ACC112 (cell line): Measurements from ENCODE around the gene MEI4.

ENCODE experiments used
- H2AFZ ChIP-seq: fragments of 200-600 bp; sonication (generic); one replicate; pipeline ENCODE4 v1.6.0; 2017; ENCODE audit warnings: antibody characterized with exemption, low read length; ENCODE audit not compliant: unreplicated experiment
- H3K27ac ChIP-seq: fragments of 200-600 bp; sonication (generic); 2 replicates; pipeline ENCODE4 v1.5.1; 2014; ENCODE audit warnings: low read depth, mild to moderate bottlenecking, antibody characterized with exemption, low read length, moderate library complexity
- H3K27me3 ChIP-seq: fragments of 200-600 bp; sonication (generic); 2 replicates; pipeline ENCODE4 v1.6.1; 2014; ENCODE audit warnings: mild to moderate bottlenecking, antibody characterized with exemption, low read length, moderate library complexity, mixed read lengths; ENCODE audit not compliant: insufficient read depth
- H3K36me3 ChIP-seq: fragments of 200-600 bp; sonication (generic); 2 replicates; pipeline ENCODE4 v1.6.1; 2016; ENCODE audit warnings: mild to moderate bottlenecking, antibody characterized with exemption, low read length, moderate library complexity, mixed read lengths; ENCODE audit not compliant: insufficient read depth
- H3K4me1 ChIP-seq: fragments of 200-600 bp; sonication (generic); one replicate; pipeline ENCODE4 v1.6.1; 2016; ENCODE audit warnings: low read length, mixed read lengths; ENCODE audit not compliant: insufficient read depth, unreplicated experiment, control insufficient read depth
- H3K4me3 ChIP-seq: fragments of 200-600 bp; sonication (generic); 2 replicates; pipeline ENCODE4 v1.5.1; 2014; ENCODE audit warnings: mild to moderate bottlenecking, low read depth, low read length
- H3K79me2 ChIP-seq: fragments of 200-600 bp; sonication (generic); one replicate; pipeline ENCODE4 v1.6.0; 2016; ENCODE audit warnings: low read length; ENCODE audit not compliant: control insufficient read depth, unreplicated experiment, insufficient read depth

The MEI4 gene

GRCh38 chr6:77762386-77762785 is 109.5 kb downstream of the MEI4 start:
- H3K27ac ChIP-seq: no peak overlapping the region
- no peaks in the 10 kb centered on the region for H3K4me1 ChIP-seq
- H3K4me3 ChIP-seq: no peak overlapping the region
- H3K79me2 ChIP-seq: no peaks in the 10 kb centered on the region
- no peaks in the 10 kb centered on the region for H3K36me3 ChIP-seq
- H3K27me3 ChIP-seq: peaks cover 5% of the 10 kb centered on the region; the same call in 1 of the 2 replicates
- no peak overlapping the region for H2AFZ ChIP-seq

- Histone ChIP-seq H3K36me3 (no peaks in the 10 kb centered on the region), H3K4me3 (no peak overlapping the region), H3K79me2 (no peaks in the 10 kb centered on the region), H3K4me1 (no peaks in the 10 kb centered on the region), H2AFZ (no peak overlapping the region), H3K27me3 (peaks cover 5% of the 10 kb centered on the region; the same call in 1 of the 2 replicates), H3K27ac (no peak overlapping the region)
Observed at GRCh38 chr6:77763124-77763523, 110.3 kb downstream of the MEI4 start.

GRCh38 chr6:77764364-77764763 is 111.5 kb downstream of the MEI4 start:
- no peak overlapping the region for H3K4me3 ChIP-seq
- no peak overlapping the region for H2AFZ ChIP-seq
- no peaks in the 10 kb centered on the region for H3K4me1 ChIP-seq
- no peaks in the 10 kb centered on the region for H3K79me2 ChIP-seq
- H3K27me3 ChIP-seq: peaks cover 5% of the 10 kb centered on the region; the same call in 1 of the 2 replicates
- H3K36me3 ChIP-seq: no peaks in the 10 kb centered on the region
- H3K27ac ChIP-seq: no peak overlapping the region

- H3K36me3 ChIP-seq: no peaks in the 10 kb centered on the region
- H3K4me3 ChIP-seq: no peak overlapping the region
- no peaks in the 10 kb centered on the region for H3K27me3 ChIP-seq
- H2AFZ ChIP-seq: no peak overlapping the region
- H3K79me2 ChIP-seq: no peaks in the 10 kb centered on the region
- no peak overlapping the region for H3K27ac ChIP-seq
- H3K4me1 ChIP-seq: no peaks in the 10 kb centered on the region
Observed at GRCh38 chr6:77773157-77773822, 120.5 kb downstream of the MEI4 start.

- H3K4me1 ChIP-seq: no peaks in the 10 kb centered on the region
- no peak overlapping the region for H3K4me3 ChIP-seq
- H3K27ac ChIP-seq: no peak overlapping the region
- no peaks in the 10 kb centered on the region for H3K79me2 ChIP-seq
- no peaks in the 10 kb centered on the region for H3K27me3 ChIP-seq
- H2AFZ ChIP-seq: no peak overlapping the region
- no peaks in the 10 kb centered on the region for H3K36me3 ChIP-seq
Observed at GRCh38 chr6:77774457-77774856, 121.6 kb downstream of the MEI4 start.

GRCh38 chr6:77776441-77776840 is 123.6 kb downstream of the MEI4 start:
- no peak overlapping the region for H3K4me3 ChIP-seq
- no peaks in the 10 kb centered on the region for H3K36me3 ChIP-seq
- no peak overlapping the region for H2AFZ ChIP-seq
- no peak overlapping the region for H3K27ac ChIP-seq
- no peaks in the 10 kb centered on the region for H3K79me2 ChIP-seq
- no peaks in the 10 kb centered on the region for H3K4me1 ChIP-seq
- H3K27me3 ChIP-seq: no peaks in the 10 kb centered on the region

- Histone ChIP-seq H3K27ac (no peak overlapping the region), H2AFZ (no peak overlapping the region), H3K4me3 (no peak overlapping the region), H3K27me3 (no peaks in the 10 kb centered on the region), H3K79me2 (no peaks in the 10 kb centered on the region), H3K4me1 (no peaks in the 10 kb centered on the region), H3K36me3 (no peaks in the 10 kb centered on the region)
Observed at GRCh38 chr6:77778527-77778926, 125.7 kb downstream of the MEI4 start.

- Histone ChIP-seq H3K27me3 (no peaks in the 10 kb centered on the region), H3K4me3 (no peak overlapping the region), H3K36me3 (no peaks in the 10 kb centered on the region), H3K4me1 (no peaks in the 10 kb centered on the region), H3K79me2 (no peaks in the 10 kb centered on the region), H3K27ac (no peak overlapping the region), H2AFZ (no peak overlapping the region)
Observed at GRCh38 chr6:77786935-77787629, 134.2 kb downstream of the MEI4 start.

GRCh38 chr6:77796824-77797809 is 144.3 kb downstream of the MEI4 start:
- H2AFZ ChIP-seq: no peak overlapping the region
- no peaks in the 10 kb centered on the region for H3K79me2 ChIP-seq
- no peak overlapping the region for H3K4me3 ChIP-seq
- H3K36me3 ChIP-seq: no peaks in the 10 kb centered on the region
- H3K4me1 ChIP-seq: no peaks in the 10 kb centered on the region
- no peaks in the 10 kb centered on the region for H3K27me3 ChIP-seq
- no peak overlapping the region for H3K27ac ChIP-seq

- Histone ChIP-seq H3K4me1 (no peaks in the 10 kb centered on the region), H2AFZ (no peak overlapping the region), H3K4me3 (no peak overlapping the region), H3K27me3 (no peaks in the 10 kb centered on the region), H3K79me2 (no peaks in the 10 kb centered on the region), H3K36me3 (no peaks in the 10 kb centered on the region), H3K27ac (no peak overlapping the region)
Observed at GRCh38 chr6:77812304-77812703, 159.5 kb downstream of the MEI4 start.
